Upper lobe of left lung (tissue), 4 donors: ENCODE data around the gene TMTC2.

ENCODE experiments used
- CTCF ChIP-seq, 6 experiments: fragments of 450-650 bp in 4 of 6; fragments of 200-600 bp in 2 of 6; sonication (generic) in 2 of 6; IDR thresholded peaks; one replicate each; pipeline ENCODE4 v1.5.1; 2016 to 2019; ENCODE audit warnings: antibody characterized with exemption in 6 of 6
- POLR2AphosphoS5 ChIP-seq, 2 donors: sonication (generic); formaldehyde crosslinking; IDR thresholded peaks; one replicate each; pipeline ENCODE4 v1.5.1; 2017; ENCODE audit warnings: antibody characterized with exemption in 2 of 2

- TF ChIP-seq CTCF (IDR thresholded peaks at IDR 0.05): no peak
- TF ChIP-seq POLR2AphosphoS5 (IDR thresholded peaks at IDR 0.05): no peak
Observed at GRCh38 chr12:82666830-82667229, 19.9 kb upstream of the TMTC2 start.
